IMR-90 (cell line): ENCODE data around the gene VILL.

Experiments
- CHD1 ChIP-seq: IDR thresholded peaks from 2 replicates; pipeline ENCODE4 v1.6.1; 2012; ENCODE audit warnings: low read depth, low read length, improper control_type of control experiment
- CTCF ChIP-seq: conservative IDR thresholded peaks from 2 replicates; pipeline ENCODE4 v1.5.1; 2012; ENCODE audit warnings: mild to moderate bottlenecking, low read depth, low read length, improper control_type of control experiment
- FOS ChIP-seq: fragments of 150-350 bp; IDR thresholded peaks from 2 replicates; pipeline ENCODE4 v1.6.1; 2016; ENCODE audit warnings: low read depth, low read length
- MXI1 ChIP-seq: IDR thresholded peaks from 2 replicates; pipeline ENCODE4 v1.6.1; 2012; ENCODE audit warnings: low read depth, mild to moderate bottlenecking, low read length, moderate library complexity, borderline replicate concordance
- NFE2L2 ChIP-seq: fragments of 150-350 bp; IDR thresholded peaks from 2 replicates; pipeline ENCODE4 v1.6.1; 2016; ENCODE audit warnings: low read depth, mild to moderate bottlenecking, low read length
- POLR2A ChIP-seq: IDR thresholded peaks from 2 replicates; pipeline ENCODE4 v1.6.1; 2012; ENCODE audit warnings: mild to moderate bottlenecking, low read depth, low read length
- RAD21 ChIP-seq: IDR thresholded peaks from 2 replicates; pipeline ENCODE4 v1.6.1; 2012; ENCODE audit warnings: low read length, improper control_type of control experiment
- SMC3 ChIP-seq: fragments of 150-350 bp; IDR thresholded peaks from 2 replicates; pipeline ENCODE4 v1.6.1; 2016; ENCODE audit warnings: low read depth, mild to moderate bottlenecking, antibody characterized with exemption, low read length, moderate library complexity
- TF ChIP-seq, protein P1 (sequence below): fragments of 150-350 bp; IDR thresholded peaks from 2 replicates; pipeline ENCODE4 v1.6.1; 2016; ENCODE audit warnings: low read depth, mild to moderate bottlenecking, low read length, moderate library complexity, borderline replicate concordance

DNA sequence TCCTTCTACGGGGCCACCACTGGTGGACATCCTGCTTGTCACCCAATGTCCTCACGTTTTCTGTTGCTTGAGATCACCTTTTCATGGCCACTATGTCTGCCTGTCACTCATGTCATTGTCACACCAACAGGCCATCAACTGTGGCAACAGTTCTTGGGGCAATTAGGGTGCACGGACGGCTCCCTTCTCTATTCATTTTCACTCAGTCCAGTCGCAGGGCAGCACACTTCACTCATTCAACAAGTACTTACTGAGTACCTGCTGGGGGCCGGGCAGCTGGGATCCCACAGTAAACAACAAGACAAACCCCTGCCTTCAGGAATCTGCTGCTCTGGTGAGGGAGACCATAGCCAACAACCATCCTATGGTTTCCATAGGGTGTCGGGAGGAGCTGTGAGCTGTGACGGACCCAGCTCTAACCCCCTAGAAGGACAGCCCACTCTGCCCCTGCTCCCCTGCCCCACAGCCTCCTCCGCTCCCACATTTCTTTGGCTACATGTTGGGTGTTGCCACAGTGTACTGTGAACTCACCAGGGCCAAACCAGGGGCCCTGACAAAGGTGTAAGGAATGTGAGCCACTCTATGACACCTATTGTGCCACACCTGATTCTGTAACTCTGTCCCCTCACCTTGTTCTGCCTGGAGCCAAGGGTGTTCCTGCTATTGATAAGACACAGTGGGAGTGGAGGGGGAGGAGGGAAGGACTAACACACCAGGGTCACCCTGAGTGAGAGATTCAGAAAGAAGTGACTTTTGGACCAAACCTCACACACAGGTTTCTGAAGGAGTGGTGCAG is 1.9 kb downstream of the VILL start:
- TF ChIP-seq CTCF (no peak), POLR2A (no peak), RAD21 (no peak), SMC3 (no peak), CHD1 (no peak), NFE2L2 (no peak), MXI1 (no peak), FOS (no peak)
- TF ChIP-seq, protein P1, sequence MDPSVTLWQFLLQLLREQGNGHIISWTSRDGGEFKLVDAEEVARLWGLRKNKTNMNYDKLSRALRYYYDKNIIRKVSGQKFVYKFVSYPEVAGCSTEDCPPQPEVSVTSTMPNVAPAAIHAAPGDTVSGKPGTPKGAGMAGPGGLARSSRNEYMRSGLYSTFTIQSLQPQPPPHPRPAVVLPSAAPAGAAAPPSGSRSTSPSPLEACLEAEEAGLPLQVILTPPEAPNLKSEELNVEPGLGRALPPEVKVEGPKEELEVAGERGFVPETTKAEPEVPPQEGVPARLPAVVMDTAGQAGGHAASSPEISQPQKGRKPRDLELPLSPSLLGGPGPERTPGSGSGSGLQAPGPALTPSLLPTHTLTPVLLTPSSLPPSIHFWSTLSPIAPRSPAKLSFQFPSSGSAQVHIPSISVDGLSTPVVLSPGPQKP: no peak
